ENCODE data around the gene ARNT2. TPM values are rescaled to one million over a fixed set of nuclear protein-coding genes. Genes with fewer than 3 reads are reported as not detected.

Gene ARNT2
- total and polyA plus RNA-seq, 10 of the 15 experiments (the other 5 are each of a cell fraction or from before 2014, with no cell fraction given): 0.07 to 0.49 (median 0.09) TPM; not detected in 6

DNA sequence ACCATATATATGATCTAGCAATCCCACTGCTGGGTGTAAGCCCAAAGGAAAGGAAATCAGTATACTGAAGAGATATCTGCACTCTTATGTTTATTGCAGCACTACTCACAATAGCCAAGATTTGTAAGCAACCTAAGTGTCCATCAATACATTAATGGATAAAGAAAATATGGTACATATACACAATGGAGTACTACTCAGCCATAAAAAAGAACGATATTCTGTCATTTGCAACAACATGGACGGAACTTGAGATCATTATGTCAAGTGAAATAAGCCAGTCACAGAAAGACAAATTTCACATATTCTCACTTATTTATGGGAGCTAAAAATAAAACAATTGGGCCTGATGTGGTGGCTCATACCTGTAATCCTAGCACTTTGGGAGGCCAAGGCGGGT lies 21.9 kb upstream of the ARNT2 start:
- intact Hi-C loops (cut with micrococcal nuclease; ENCODE audit: unreplicated experiment) (no loop called here), in situ Hi-C loops (cut with MboI) (no loop called here)
- H3K36me3 ChIP-seq (ENCODE audit: control insufficient read depth in 2 of 2, insufficient read depth in 2 of 2, low read length in 1 of 2): no peaks in the 10 kb centered on the region
- H2AFZ ChIP-seq (ENCODE audit: control insufficient read depth, low read depth, low read length): no peak overlapping the region
- ChIA-PET RAD21 (ENCODE audit: unreplicated experiment) (no interaction called here), SMC1A (ENCODE audit: uncharacterized antibody, unreplicated experiment) (no interaction called here), CTCF (no interaction called here), POLR2A (no interaction called here)
- TF ChIP-seq YBX1 (IDR thresholded peaks at IDR 0.05) (no peak), HDAC2 (IDR thresholded peaks at IDR 0.05) (no peak), EZH2 (IDR thresholded peaks at IDR 0.05; ENCODE audit: borderline replicate concordance, control insufficient read depth, low read depth, low read length) (no peak), BHLHE40 (IDR thresholded peaks at IDR 0.05; ENCODE audit: borderline replicate concordance in 1 of 2, low read depth in 2 of 2, low read length in 1 of 2) (no peak)
- DNase-seq (ENCODE audit: low read depth, low spot score) (no peak), FAIRE-seq (no peak), ATAC-seq (no peak)
- no peaks in the 10 kb centered on the region for H3K79me2 ChIP-seq (ENCODE audit: control insufficient read depth, insufficient read depth, low read length)
- no peak overlapping the region for H3K4me3 ChIP-seq
- H3K27ac ChIP-seq (ENCODE audit: control insufficient read depth, insufficient read depth): no peak overlapping the region
- no peaks in the 10 kb centered on the region for H3K4me1 ChIP-seq (ENCODE audit: control insufficient read depth, insufficient read depth, low read length)
- 71% methylated on average over 3 of the region's 3 CpGs for WGBS (ENCODE audit: insufficient coverage, insufficient replicate concordance, low lambda C conversion rate, missing lambda C conversion rate)
- no peak overlapping the region for H3K4me2 ChIP-seq (ENCODE audit: control insufficient read depth, insufficient read depth)
- H3K27me3 ChIP-seq (replicated peaks in 1 of 2; ENCODE audit: control insufficient read depth in 2 of 2, insufficient read depth in 2 of 2, low read length in 1 of 2): no peaks in the 10 kb centered on the region; a peak in 2 of 4 replicates
- no TSS peak for BruUV-seq (replicated peaks)
- H3K9me3 ChIP-seq (replicated peaks; ENCODE audit: control insufficient read depth, insufficient read depth, low read length): no peaks in the 10 kb centered on the region
- no peaks in the 10 kb centered on the region for H4K20me1 ChIP-seq (ENCODE audit: control insufficient read depth, insufficient read depth)
- no peak overlapping the region for H3K9ac ChIP-seq (ENCODE audit: control insufficient read depth, insufficient read depth, low read length)

DNA sequence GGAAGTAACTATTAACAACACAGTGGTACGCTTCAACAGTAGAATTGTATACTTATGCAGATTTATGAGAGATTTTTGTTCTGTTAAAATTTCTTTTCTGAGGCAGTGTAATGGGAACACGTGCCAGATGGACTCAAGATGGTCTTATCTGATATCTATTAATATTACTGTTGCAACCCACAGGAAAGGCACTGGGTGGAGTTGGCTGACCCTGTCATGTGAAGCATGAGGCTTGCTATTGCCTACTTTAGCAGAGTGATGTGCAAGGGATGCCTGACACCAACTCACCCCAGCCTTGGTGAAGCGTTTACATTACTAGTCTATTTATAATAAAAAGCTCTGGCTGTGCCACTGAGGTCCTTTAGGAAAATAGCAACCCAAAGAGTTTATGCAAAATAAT lies 19.8 kb upstream of the ARNT2 start:
- Histone ChIP-seq H3K27ac (ENCODE audit: control insufficient read depth, insufficient read depth) (no peak overlapping the region), H2AFZ (ENCODE audit: control insufficient read depth, low read depth, low read length) (no peak overlapping the region), H4K20me1 (ENCODE audit: control insufficient read depth, insufficient read depth) (no peaks in the 10 kb centered on the region), H3K9ac (ENCODE audit: control insufficient read depth, insufficient read depth, low read length) (no peak overlapping the region), H3K4me1 (ENCODE audit: control insufficient read depth, insufficient read depth, low read length) (no peaks in the 10 kb centered on the region), H3K27me3 (replicated peaks in 1 of 2; ENCODE audit: control insufficient read depth in 2 of 2, insufficient read depth in 2 of 2, low read length in 1 of 2) (no peaks in the 10 kb centered on the region; a peak in 1 of 4 replicates), H3K4me3 (no peak overlapping the region), H3K79me2 (ENCODE audit: control insufficient read depth, insufficient read depth, low read length) (no peaks in the 10 kb centered on the region), H3K4me2 (ENCODE audit: control insufficient read depth, insufficient read depth) (no peak overlapping the region), H3K9me3 (replicated peaks; ENCODE audit: control insufficient read depth, insufficient read depth, low read length) (no peaks in the 10 kb centered on the region), H3K36me3 (ENCODE audit: control insufficient read depth in 2 of 2, insufficient read depth in 2 of 2, low read length in 1 of 2) (no peaks in the 10 kb centered on the region)
- SMC1A ChIA-PET (ENCODE audit: uncharacterized antibody, unreplicated experiment): no interaction called here
- in situ Hi-C loops (cut with MboI) (no loop called here), intact Hi-C loops (cut with micrococcal nuclease; ENCODE audit: unreplicated experiment) (no loop called here)
- DNase-seq (ENCODE audit: low read depth, low spot score) (no peak), FAIRE-seq (no peak), ATAC-seq (no peak)
- 18% methylated on average over 3 of the region's 3 CpGs for WGBS (ENCODE audit: insufficient coverage, insufficient replicate concordance, low lambda C conversion rate, missing lambda C conversion rate)
- RAD21 ChIA-PET (ENCODE audit: unreplicated experiment): no interaction called here
- CTCF ChIA-PET: no interaction called here
- TF ChIP-seq ZNF24 (IDR thresholded peaks at IDR 0.05) (no peak), SUZ12 (IDR thresholded peaks at IDR 0.05; ENCODE audit: unreplicated experiment) (no peak), SREBF2 (IDR thresholded peaks at IDR 0.05; ENCODE audit: low read length) (no peak)
- TF ChIP-seq, protein P1, sequence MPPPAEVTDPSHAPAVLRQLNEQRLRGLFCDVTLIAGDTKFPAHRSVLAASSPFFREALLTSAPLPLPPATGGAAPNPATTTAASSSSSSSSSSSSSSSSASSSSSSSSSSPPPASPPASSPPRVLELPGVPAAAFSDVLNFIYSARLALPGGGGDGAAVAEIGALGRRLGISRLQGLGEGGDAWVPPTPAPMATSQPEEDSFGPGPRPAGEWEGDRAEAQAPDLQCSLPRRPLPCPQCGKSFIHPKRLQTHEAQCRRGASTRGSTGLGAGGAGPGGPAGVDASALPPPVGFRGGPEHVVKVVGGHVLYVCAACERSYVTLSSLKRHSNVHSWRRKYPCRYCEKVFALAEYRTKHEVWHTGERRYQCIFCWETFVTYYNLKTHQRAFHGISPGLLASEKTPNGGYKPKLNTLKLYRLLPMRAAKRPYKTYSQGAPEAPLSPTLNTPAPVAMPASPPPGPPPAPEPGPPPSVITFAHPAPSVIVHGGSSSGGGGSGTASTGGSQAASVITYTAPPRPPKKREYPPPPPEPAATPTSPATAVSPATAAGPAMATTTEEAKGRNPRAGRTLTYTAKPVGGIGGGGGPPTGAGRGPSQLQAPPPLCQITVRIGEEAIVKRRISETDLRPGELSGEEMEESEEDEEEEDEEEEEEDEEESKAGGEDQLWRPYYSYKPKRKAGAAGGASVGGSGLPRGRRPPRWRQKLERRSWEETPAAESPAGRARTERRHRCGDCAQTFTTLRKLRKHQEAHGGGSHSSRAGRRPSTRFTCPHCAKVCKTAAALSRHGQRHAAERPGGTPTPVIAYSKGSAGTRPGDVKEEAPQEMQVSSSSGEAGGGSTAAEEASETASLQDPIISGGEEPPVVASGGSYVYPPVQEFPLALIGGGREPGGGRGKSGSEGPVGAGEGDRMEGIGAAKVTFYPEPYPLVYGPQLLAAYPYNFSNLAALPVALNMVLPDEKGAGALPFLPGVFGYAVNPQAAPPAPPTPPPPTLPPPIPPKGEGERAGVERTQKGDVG (CRISPR knock-in tag; IDR thresholded peaks at IDR 0.05): no peak
- BruUV-seq (replicated peaks): no TSS peak
- POLR2A ChIA-PET: no interaction called here

All from GM12878 (cell line).